ENCODE measurements around the gene SMC4. TPM values are rescaled to one million over a fixed set of nuclear protein-coding genes. Genes with fewer than 3 reads are reported as not detected.

Gene SMC4
- total and polyA plus RNA-seq, 2 of the 8 experiments (the other 6 are each of a cell fraction or from before 2014, with no cell fraction given) = 26.6 to 118 TPM

GRCh38 chr3:160378331-160379109 is 20.9 kb upstream of the SMC4 start (continued):
- TF ChIP-seq POLR2AphosphoS5 (IDR thresholded peaks at IDR 0.05; ENCODE audit: low read depth, low read length) = no peak
